HepG2 (cell line): ENCODE results near the gene GPC6. TPM values are rescaled to one million over a fixed set of nuclear protein-coding genes. Genes with fewer than 3 reads are reported as not detected.

ENCODE experiments used
- FOXK1 ChIP-seq: sonication (generic); formaldehyde crosslinking; IDR thresholded peaks from 2 replicates; pipeline ENCODE4 v1.4.0; 2020; ENCODE audit warnings: low read depth, missing genetic modification reagents, borderline replicate concordance
- HNRNPLL ChIP-seq: fragments of 200-400 bp; formaldehyde crosslinking; IDR thresholded peaks from 2 replicates; pipeline ENCODE4 v1.6.1; 2017; ENCODE audit warnings: mild to moderate bottlenecking, low read depth, low read length; ENCODE audit not compliant: poor library complexity, severe bottlenecking
- HNRNPUL1 ChIP-seq: fragments of 200-400 bp; formaldehyde crosslinking; IDR thresholded peaks from 2 replicates; pipeline ENCODE4 v1.6.1; 2017; ENCODE audit warnings: low read depth, mild to moderate bottlenecking, low read length, moderate library complexity
- NFIB ChIP-seq: sonication (generic); formaldehyde crosslinking; IDR thresholded peaks from 2 replicates; pipeline ENCODE4 v1.9.0; 2021; ENCODE audit warnings: missing genetic modification reagents, mild to moderate bottlenecking, borderline replicate concordance
- PAF1 ChIP-seq: IDR thresholded peaks from 2 replicates; pipeline ENCODE4 v1.6.1; 2016; ENCODE audit warnings: missing genetic modification reagents, missing compliant biosample characterization
- PATZ1 ChIP-seq: sonication (generic); formaldehyde crosslinking; IDR thresholded peaks from 2 replicates; pipeline ENCODE4 v1.4.0; 2020; ENCODE audit warnings: missing genetic modification reagents
- PITX1 ChIP-seq: sonication (generic); formaldehyde crosslinking; IDR thresholded peaks from 2 replicates; pipeline ENCODE4 v1.5.1; 2020; ENCODE audit warnings: mild to moderate bottlenecking, missing genetic modification reagents
- PRDM15 ChIP-seq: sonication (generic); formaldehyde crosslinking; IDR thresholded peaks from 2 replicates; pipeline ENCODE4 v1.4.0; 2020; ENCODE audit warnings: missing genetic modification reagents
- RELA ChIP-seq: sonication (generic); formaldehyde crosslinking; IDR thresholded peaks from 2 replicates; pipeline ENCODE4 v1.4.0; 2020; ENCODE audit warnings: missing genetic modification reagents
- RXRB ChIP-seq: IDR thresholded peaks from 2 replicates; pipeline ENCODE4 v1.6.1; 2016; ENCODE audit warnings: borderline replicate concordance, missing genetic modification reagents, missing compliant biosample characterization
- SRF ChIP-seq: IDR thresholded peaks from 2 replicates; pipeline ENCODE4 v1.6.1; 2011; ENCODE audit warnings: mild to moderate bottlenecking, low read depth, low read length, moderate library complexity
- TCF12 ChIP-seq, 2 experiments: fragments of 450-650 bp in 1 of 2; sonication (generic) in 1 of 2; formaldehyde crosslinking in 1 of 2; IDR thresholded peaks; 2 replicates each; pipeline versions ENCODE4 v1.6.1 to v1.8.0; 2017 to 2022; ENCODE audit warnings: antibody characterized with exemption in 1 of 2, mild to moderate bottlenecking in 1 of 2, missing genetic modification reagents in 1 of 2, moderate library complexity in 1 of 2
- TFDP1 ChIP-seq: IDR thresholded peaks from 2 replicates; pipeline ENCODE4 v1.6.1; 2016; ENCODE audit warnings: missing compliant biosample characterization, missing genetic modification reagents, borderline replicate concordance
- TIGD3 ChIP-seq: sonication (generic); formaldehyde crosslinking; IDR thresholded peaks from 2 replicates; pipeline ENCODE4 v1.5.1; 2020; ENCODE audit warnings: mild to moderate bottlenecking, missing genetic modification reagents, borderline replicate concordance
- ZBTB42 ChIP-seq: sonication (generic); formaldehyde crosslinking; IDR thresholded peaks from 2 replicates; pipeline ENCODE4 v1.5.0; 2020; ENCODE audit warnings: mild to moderate bottlenecking, missing genetic modification reagents
- ZMAT3 ChIP-seq: sonication (generic); formaldehyde crosslinking; conservative IDR thresholded peaks from 2 replicates; pipeline ENCODE4 v1.7.0; 2021; ENCODE audit warnings: missing genetic modification reagents
- ZNF18 ChIP-seq: sonication (generic); formaldehyde crosslinking; IDR thresholded peaks from 2 replicates; pipeline ENCODE4 v1.8.0; 2022; ENCODE audit warnings: mild to moderate bottlenecking, missing genetic modification reagents; ENCODE audit not compliant: insufficient replicate concordance
- ZNF44 ChIP-seq: sonication (generic); formaldehyde crosslinking; IDR thresholded peaks from 2 replicates; pipeline ENCODE4 v1.5.1; 2020; ENCODE audit warnings: mild to moderate bottlenecking, missing genetic modification reagents
- ZNF619 ChIP-seq: sonication (generic); formaldehyde crosslinking; IDR thresholded peaks from 2 replicates; pipeline ENCODE4 v1.4.0; 2020; ENCODE audit warnings: mild to moderate bottlenecking, missing genetic modification reagents
- polyA plus RNA-seq, 8 experiments: library from polyadenylated mRNA; depleted of rRNA in 3 of 8; stranded (reverse) in 7 of 8; unstranded in 1 of 8; fragments of >200 nt; fragmentation: Illumina TruSeq in 4 of 8; extraction: Trizol in 4 of 8; gene quantifications; 2 replicates each; pipeline versions ENCODE4 v1.2.1 to v1.2.3, GENCODE V29; 2011 to 2016; ENCODE audit warnings: low read depth in 4 of 8, missing spikeins in 1 of 8, mixed read lengths in 1 of 8; ENCODE audit not compliant: insufficient read depth in 1 of 8
- total RNA-seq, 5 experiments: library from RNA; depleted of rRNA; stranded (reverse); fragments of >200 nt; fragmentation: Illumina TruSeq; extraction: Trizol; gene quantifications; 2 replicates each; pipeline ENCODE4 v1.2.3, GENCODE V29; 2016; ENCODE audit warnings: low read depth in 1 of 5

Gene GPC6
- total and polyA plus RNA-seq, 2 of the 13 experiments (the other 11 are each of a cell fraction or from before 2014, with no cell fraction given) = 24.5 to 33.9 TPM

- peak; percentile 53; the same call in 1 of the 2 replicates for TF ChIP-seq RXRB (CRISPR knock-in tag)
- no peak for TF ChIP-seq NFIB (CRISPR knock-in tag)
- peak; percentile 99 for TF ChIP-seq PRDM15 (CRISPR knock-in tag)
- peak; percentile 68 for TF ChIP-seq PATZ1 (CRISPR knock-in tag)
- TF ChIP-seq PAF1 = no peak
- no peak for TF ChIP-seq HNRNPUL1
- TF ChIP-seq ZNF18 (CRISPR knock-in tag) = peak; percentile 60
- no peak for TF ChIP-seq HNRNPLL
- peak; percentile 73; the same call in 1 of the 2 replicates for TF ChIP-seq FOXK1
- TF ChIP-seq TCF12 (IDR thresholded peaks at IDR 0.05) = no peak
- no peak for TF ChIP-seq TCF12 (CRISPR knock-in tag; IDR thresholded peaks at IDR 0.05)
- no peak for TF ChIP-seq RELA (CRISPR knock-in tag)
- 0 out of 2 replicates have a peak, but pooled peaks have one; percentile 65 for TF ChIP-seq ZBTB42 (CRISPR knock-in tag)
- peak; percentile 65; the same call in 1 of the 2 replicates for TF ChIP-seq TFDP1 (CRISPR knock-in tag)
- TF ChIP-seq TIGD3 (CRISPR knock-in tag) = no peak
- no peak for TF ChIP-seq ZNF619 (CRISPR knock-in tag)
- no peak for TF ChIP-seq SRF
- TF ChIP-seq PITX1 (CRISPR knock-in tag) = 0 out of 2 replicates have a peak, but pooled peaks have one; percentile 32
- 0 out of 2 replicates have a peak, but pooled peaks have one; percentile 14 for TF ChIP-seq ZMAT3 (CRISPR knock-in tag)
- no peak for TF ChIP-seq ZNF44
Measured at GRCh38 chr13:93226623-93227279, at the start of gene GPC6 (continued).
